Spleen (tissue), 11 donors: ENCODE results near the gene EOGT. TPM values are rescaled to one million over a fixed set of nuclear protein-coding genes. Genes with fewer than 3 reads are reported as not detected.

Experiments
- DNase-seq: peaks from one replicate; pipeline ENCODE4 v3.0.0-alpha.2; 2020
- H3K27ac ChIP-seq, 8 donors: fragments of 200-600 bp; sonication (generic) in 7 of 8; 1 replicate in 4 of 8; 2 replicates in 4 of 8; pipeline versions ENCODE4 v1.5.0 to v1.8.0; 2016 to 2021; ENCODE audit warnings: inconsistent platforms in 4 of 8, mild to moderate bottlenecking in 4 of 8, moderate library complexity in 1 of 8
- H3K27me3 ChIP-seq, 7 donors: fragments of 200-600 bp; sonication (generic) in 6 of 7; replicated peaks in 1 of 7; 1 replicate in 4 of 7; 2 replicates in 3 of 7; pipeline versions ENCODE4 v1.5.0 to v1.8.0; 2016 to 2021; ENCODE audit warnings: inconsistent platforms in 3 of 7, mild to moderate bottlenecking in 1 of 7
- H3K36me3 ChIP-seq, 6 donors: fragments of 200-600 bp; sonication (generic) in 5 of 6; 1 replicate in 4 of 6; 2 replicates in 2 of 6; pipeline versions ENCODE4 v1.5.0 to v1.8.0; 2016 to 2021; ENCODE audit warnings: inconsistent platforms in 2 of 6
- H3K4me1 ChIP-seq, 6 donors: fragments of 200-600 bp; sonication (generic) in 5 of 6; 1 replicate in 3 of 6; 2 replicates in 3 of 6; pipeline versions ENCODE4 v1.5.0 to v1.8.0; 2016 to 2021; ENCODE audit warnings: inconsistent platforms in 3 of 6
- H3K4me3 ChIP-seq, 8 donors: fragments of 200-600 bp; sonication (generic) in 7 of 8; 1 replicate in 4 of 8; 2 replicates in 4 of 8; pipeline versions ENCODE4 v1.5.0 to v1.8.0; 2016 to 2021; ENCODE audit warnings: inconsistent platforms in 4 of 8, mild to moderate bottlenecking in 4 of 8, moderate library complexity in 2 of 8
- H3K9me3 ChIP-seq, 8 donors: fragments of 200-600 bp; sonication (generic) in 7 of 8; 1 replicate in 4 of 8; 2 replicates in 4 of 8; pipeline versions ENCODE4 v1.5.0 to v1.8.0; 2016 to 2021; ENCODE audit warnings: inconsistent platforms in 4 of 8
- POLR2A ChIP-seq, 3 donors: fragments of 450-650 bp; IDR thresholded peaks; one replicate each; pipeline ENCODE4 v1.5.1; 2017; ENCODE audit warnings: antibody characterized with exemption in 3 of 3, mild to moderate bottlenecking in 1 of 3
- POLR2AphosphoS5 ChIP-seq, 3 donors: sonication (generic); formaldehyde crosslinking; IDR thresholded peaks; one replicate each; pipeline ENCODE4 v1.5.1; 2017; ENCODE audit warnings: antibody characterized with exemption in 3 of 3
- WGBS, 5 donors: extraction: QIAGEN DNeasy Blood & Tissue Kit in 3 of 5; methylation state at CpG; one replicate each; pipeline versions ENCODE4 v1.1.5 to v1.1.7; 2013 to 2018; 5-methylcytosine and 5-hydroxymethylcytosine counted together
- intact Hi-C: fragments of 100-400 bp; cut with DNase I; formaldehyde crosslinking; loops from one replicate; pipeline ENCODE4 v1.15.0; 2023; ENCODE audit warnings: low total_unique reads
- polyA plus RNA-seq, 3 donors: library from polyadenylated mRNA; stranded (reverse); fragments of 200-250 nt; gene quantifications; one replicate each; pipeline ENCODE4 v1.2.1, GENCODE V29; 2013
- total RNA-seq, 7 donors: library from RNA; depleted of rRNA in 3 of 7; stranded (reverse); fragments of >200 nt in 3 of 7; fragmentation: NEBNext Ultra II Directional in 4 of 7; extraction: Animal tissue kit (Norgen Biotek cat#: 25700) in 4 of 7; gene quantifications; one replicate each; pipeline versions ENCODE4 v1.1.0 to v1.2.1, GENCODE V29; 2016 to 2021
- TF ChIP-seq, protein P1 (sequence below), 11 experiments: fragments of 200-600 bp in 7 of 11; fragments of 450-650 bp in 4 of 11; sonication (generic) in 4 of 11; IDR thresholded peaks in 8 of 11; conservative IDR thresholded peaks in 3 of 11; 1 replicate in 7 of 11; 2 replicates in 4 of 11; pipeline versions ENCODE4 v1.4.0 to v1.8.0; 2016 to 2021; ENCODE audit warnings: antibody characterized with exemption in 11 of 11, inconsistent platforms in 4 of 11, mild to moderate bottlenecking in 1 of 11
- donor health status: healthy with polysubstance abuse.
- donor health status: DM: no; HTN: no; CAD: no; lungs with moderate emphysema.
- donor health status: DM: no; HTN: no; CAD: no.
- donor health status: Bipolar disorder and iron deficiency.
- donor health status: healthy.
- donor health status: DM: no; HTN: no; CAD: no.
- donor health status: DM: yes; HTN: yes; CAD: no.

The EOGT gene
- total and polyA plus RNA-seq, 10 donors = 9.2 to 30.9 (median 22.5) TPM

DNA sequence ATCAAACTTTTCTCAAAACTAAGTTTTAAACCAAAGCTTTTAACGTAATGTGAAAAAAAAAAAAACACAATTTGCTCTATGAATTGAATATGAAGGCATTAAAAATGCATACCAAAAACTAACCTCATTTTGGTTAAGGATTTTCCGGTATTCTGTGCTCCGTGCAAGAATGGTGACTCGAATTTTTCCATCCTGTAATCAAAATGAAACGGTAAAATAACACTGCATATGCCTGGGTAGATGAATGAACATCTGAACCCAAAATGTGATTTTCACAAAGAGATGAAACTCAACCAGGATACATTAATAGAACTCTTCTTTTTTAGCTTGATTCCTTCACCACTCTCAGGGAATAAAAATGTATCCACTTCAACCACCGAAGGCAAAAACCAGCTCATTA, 26.2 kb downstream of the EOGT start:
- no peak for DNase-seq
- no peak overlapping the region for H3K4me3 ChIP-seq
- no peaks in the 10 kb centered on the region for H3K4me1 ChIP-seq
- 69 to 97% (median 88%) methylated on average over 6 of the region's 6 CpGs for WGBS, 5 donors
- no peaks in the 10 kb centered on the region for H3K9me3 ChIP-seq
- peaks cover 0 to 85% (median 36%) of the 10 kb centered on the region in 6 donors for H3K36me3 ChIP-seq
- no peak overlapping the region for H3K27ac ChIP-seq
- TF ChIP-seq POLR2A (IDR thresholded peaks at IDR 0.05) (no peak), POLR2AphosphoS5 (IDR thresholded peaks at IDR 0.05) (no peak)
- TF ChIP-seq, protein P1, sequence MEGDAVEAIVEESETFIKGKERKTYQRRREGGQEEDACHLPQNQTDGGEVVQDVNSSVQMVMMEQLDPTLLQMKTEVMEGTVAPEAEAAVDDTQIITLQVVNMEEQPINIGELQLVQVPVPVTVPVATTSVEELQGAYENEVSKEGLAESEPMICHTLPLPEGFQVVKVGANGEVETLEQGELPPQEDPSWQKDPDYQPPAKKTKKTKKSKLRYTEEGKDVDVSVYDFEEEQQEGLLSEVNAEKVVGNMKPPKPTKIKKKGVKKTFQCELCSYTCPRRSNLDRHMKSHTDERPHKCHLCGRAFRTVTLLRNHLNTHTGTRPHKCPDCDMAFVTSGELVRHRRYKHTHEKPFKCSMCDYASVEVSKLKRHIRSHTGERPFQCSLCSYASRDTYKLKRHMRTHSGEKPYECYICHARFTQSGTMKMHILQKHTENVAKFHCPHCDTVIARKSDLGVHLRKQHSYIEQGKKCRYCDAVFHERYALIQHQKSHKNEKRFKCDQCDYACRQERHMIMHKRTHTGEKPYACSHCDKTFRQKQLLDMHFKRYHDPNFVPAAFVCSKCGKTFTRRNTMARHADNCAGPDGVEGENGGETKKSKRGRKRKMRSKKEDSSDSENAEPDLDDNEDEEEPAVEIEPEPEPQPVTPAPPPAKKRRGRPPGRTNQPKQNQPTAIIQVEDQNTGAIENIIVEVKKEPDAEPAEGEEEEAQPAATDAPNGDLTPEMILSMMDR (IDR thresholded peaks at IDR 0.05 in 8 of 11, conservative IDR thresholded peaks at IDR 0.05 in 3 of 11) = no peak
- no peaks in the 10 kb centered on the region for H3K27me3 ChIP-seq
- intact Hi-C loops = no loop called here

DNA sequence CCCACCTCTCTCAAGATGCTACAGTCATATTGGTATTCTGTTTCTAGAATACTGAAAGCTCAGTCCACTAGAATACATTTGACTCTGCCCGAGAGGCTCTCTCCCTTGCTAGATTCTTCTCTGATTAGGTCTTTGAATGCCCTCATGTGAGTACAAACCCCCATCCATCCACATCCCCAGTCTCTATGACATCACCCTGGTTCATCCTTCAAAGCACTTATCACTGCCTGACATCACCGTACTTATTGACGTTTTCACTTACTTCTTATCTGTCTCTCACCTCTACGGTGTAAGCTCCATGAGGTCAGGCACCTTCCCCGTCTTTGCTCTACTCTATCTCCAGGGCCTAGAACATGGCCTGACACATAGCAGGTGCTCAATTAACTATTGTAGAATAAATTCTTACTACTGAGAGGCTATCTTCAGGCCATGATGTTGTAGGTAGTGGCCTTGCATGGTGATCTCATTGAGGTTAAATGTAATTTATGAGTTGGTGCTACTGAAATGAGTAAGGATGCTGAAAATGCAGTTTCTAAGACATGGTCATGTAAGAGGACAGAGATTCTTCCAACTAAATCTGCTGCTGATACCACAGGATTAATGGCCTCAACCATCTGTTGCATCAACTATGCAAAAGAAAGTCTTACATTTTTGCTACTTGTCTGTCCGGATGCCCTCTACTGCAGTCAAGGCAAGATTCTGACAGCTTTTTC, 26.8 kb downstream of the EOGT start:
- no peak for DNase-seq
- intact Hi-C loops = no loop called here
- 95 to 99% (median 95%) methylated on average over 6 of the region's 6 CpGs for WGBS, 5 donors
- no peak for TF ChIP-seq POLR2A (IDR thresholded peaks at IDR 0.05)
- TF ChIP-seq, protein P1 (IDR thresholded peaks at IDR 0.05 in 8 of 11, conservative IDR thresholded peaks at IDR 0.05 in 3 of 11) = no peak
- TF ChIP-seq POLR2AphosphoS5 (IDR thresholded peaks at IDR 0.05) = no peak
- H3K4me1 ChIP-seq = no peaks in the 10 kb centered on the region
- H3K36me3 ChIP-seq = peaks cover 0 to 90% (median 42%) of the 10 kb centered on the region in 6 donors
- no peak overlapping the region for H3K4me3 ChIP-seq
- H3K27me3 ChIP-seq = no peaks in the 10 kb centered on the region
- H3K9me3 ChIP-seq = no peaks in the 10 kb centered on the region
- H3K27ac ChIP-seq = no peak overlapping the region

DNA sequence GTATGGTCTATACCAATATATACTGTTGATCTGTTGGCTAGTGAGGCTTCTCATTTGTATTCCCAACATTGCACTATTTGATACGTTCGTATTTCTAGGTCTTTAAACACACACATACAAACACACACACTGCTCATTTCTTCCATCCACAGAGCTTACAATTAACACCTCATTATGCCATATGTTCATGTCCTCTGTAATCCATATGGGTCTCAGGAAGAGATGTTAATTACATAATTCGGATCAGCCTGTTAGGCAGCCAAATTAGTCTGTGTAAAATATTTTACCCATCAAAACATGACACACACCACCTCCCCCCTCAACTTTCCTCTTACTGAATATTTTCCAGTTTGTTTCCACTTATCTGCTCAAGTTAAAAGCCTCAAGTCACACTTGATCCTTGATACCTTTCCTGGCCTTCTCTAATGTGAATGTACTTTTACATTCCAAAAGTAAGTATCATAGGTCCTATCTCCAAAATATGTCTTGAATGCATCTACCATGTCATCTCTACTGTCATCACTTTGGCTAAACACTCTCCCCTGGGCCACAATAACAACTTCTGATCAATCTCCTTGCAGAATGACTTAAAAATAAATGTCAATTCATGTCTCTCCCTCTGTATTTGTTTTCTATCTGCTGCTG, 28.2 kb downstream of the EOGT start:
- no peaks in the 10 kb centered on the region for H3K9me3 ChIP-seq
- intact Hi-C loops = no loop called here
- H3K27me3 ChIP-seq = no peaks in the 10 kb centered on the region
- H3K4me1 ChIP-seq = no peaks in the 10 kb centered on the region
- TF ChIP-seq POLR2A (IDR thresholded peaks at IDR 0.05) (no peak), POLR2AphosphoS5 (IDR thresholded peaks at IDR 0.05) (no peak)
- TF ChIP-seq, protein P1 (IDR thresholded peaks at IDR 0.05 in 8 of 11, conservative IDR thresholded peaks at IDR 0.05 in 3 of 11) = no peak
- 54 to 90% (median 80%) methylated on average over 2 to 3 of the region's 3 CpGs for WGBS, 5 donors
- H3K27ac ChIP-seq = no peak overlapping the region
- DNase-seq = no peak
- no peak overlapping the region for H3K4me3 ChIP-seq
- peaks cover 0 to 91% (median 49%) of the 10 kb centered on the region in 6 donors for H3K36me3 ChIP-seq

DNA sequence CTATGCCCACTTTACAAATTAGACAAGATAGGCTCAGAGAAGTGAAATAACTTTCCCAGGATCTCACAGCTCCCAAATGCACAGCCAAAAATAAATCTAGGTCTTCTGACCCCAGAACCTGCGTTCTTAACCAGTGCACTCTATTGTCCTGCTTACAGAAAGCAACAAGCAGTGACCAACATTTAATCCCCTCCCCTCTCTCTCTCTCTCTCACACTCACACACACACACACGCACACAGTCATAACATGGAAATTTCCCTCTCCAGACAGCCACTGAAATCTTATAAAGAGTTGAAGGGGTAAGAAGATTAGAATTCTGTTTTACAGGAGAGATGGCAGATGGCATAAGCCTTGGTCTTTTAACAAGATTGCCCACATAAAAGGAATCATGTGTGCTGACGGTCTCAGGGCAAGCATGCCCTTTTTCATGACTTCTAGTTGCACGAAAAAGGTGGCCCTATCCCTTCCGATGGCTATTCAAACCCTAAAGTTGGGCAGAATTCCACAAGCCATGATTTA, 29.4 kb downstream of the EOGT start:
- Histone ChIP-seq H3K4me1 (no peaks in the 10 kb centered on the region), H3K4me3 (no peak overlapping the region), H3K36me3 (peaks cover 0 to 99% (median 58%) of the 10 kb centered on the region in 6 donors), H3K27me3 (no peaks in the 10 kb centered on the region), H3K27ac (no peak overlapping the region), H3K9me3 (no peaks in the 10 kb centered on the region)
- no peak for DNase-seq
- TF ChIP-seq POLR2A (IDR thresholded peaks at IDR 0.05) = no peak
- TF ChIP-seq POLR2AphosphoS5 (IDR thresholded peaks at IDR 0.05) = no peak
- TF ChIP-seq, protein P1 (IDR thresholded peaks at IDR 0.05 in 8 of 11, conservative IDR thresholded peaks at IDR 0.05 in 3 of 11) = no peak
- intact Hi-C loops = no loop called here
- WGBS, 5 donors = 78 to 94% (median 87%) methylated on average over 5 of the region's 5 CpGs
